Measurements from ENCODE around the gene PNPLA8.
"Not testable (repeated sequence)": the region's sequence is repeated elsewhere in the genome, so short reads cannot be mapped to it uniquely, and the experiment has no call there.

Gene PNPLA8, protein sequence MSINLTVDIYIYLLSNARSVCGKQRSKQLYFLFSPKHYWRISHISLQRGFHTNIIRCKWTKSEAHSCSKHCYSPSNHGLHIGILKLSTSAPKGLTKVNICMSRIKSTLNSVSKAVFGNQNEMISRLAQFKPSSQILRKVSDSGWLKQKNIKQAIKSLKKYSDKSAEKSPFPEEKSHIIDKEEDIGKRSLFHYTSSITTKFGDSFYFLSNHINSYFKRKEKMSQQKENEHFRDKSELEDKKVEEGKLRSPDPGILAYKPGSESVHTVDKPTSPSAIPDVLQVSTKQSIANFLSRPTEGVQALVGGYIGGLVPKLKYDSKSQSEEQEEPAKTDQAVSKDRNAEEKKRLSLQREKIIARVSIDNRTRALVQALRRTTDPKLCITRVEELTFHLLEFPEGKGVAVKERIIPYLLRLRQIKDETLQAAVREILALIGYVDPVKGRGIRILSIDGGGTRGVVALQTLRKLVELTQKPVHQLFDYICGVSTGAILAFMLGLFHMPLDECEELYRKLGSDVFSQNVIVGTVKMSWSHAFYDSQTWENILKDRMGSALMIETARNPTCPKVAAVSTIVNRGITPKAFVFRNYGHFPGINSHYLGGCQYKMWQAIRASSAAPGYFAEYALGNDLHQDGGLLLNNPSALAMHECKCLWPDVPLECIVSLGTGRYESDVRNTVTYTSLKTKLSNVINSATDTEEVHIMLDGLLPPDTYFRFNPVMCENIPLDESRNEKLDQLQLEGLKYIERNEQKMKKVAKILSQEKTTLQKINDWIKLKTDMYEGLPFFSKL

DNA sequence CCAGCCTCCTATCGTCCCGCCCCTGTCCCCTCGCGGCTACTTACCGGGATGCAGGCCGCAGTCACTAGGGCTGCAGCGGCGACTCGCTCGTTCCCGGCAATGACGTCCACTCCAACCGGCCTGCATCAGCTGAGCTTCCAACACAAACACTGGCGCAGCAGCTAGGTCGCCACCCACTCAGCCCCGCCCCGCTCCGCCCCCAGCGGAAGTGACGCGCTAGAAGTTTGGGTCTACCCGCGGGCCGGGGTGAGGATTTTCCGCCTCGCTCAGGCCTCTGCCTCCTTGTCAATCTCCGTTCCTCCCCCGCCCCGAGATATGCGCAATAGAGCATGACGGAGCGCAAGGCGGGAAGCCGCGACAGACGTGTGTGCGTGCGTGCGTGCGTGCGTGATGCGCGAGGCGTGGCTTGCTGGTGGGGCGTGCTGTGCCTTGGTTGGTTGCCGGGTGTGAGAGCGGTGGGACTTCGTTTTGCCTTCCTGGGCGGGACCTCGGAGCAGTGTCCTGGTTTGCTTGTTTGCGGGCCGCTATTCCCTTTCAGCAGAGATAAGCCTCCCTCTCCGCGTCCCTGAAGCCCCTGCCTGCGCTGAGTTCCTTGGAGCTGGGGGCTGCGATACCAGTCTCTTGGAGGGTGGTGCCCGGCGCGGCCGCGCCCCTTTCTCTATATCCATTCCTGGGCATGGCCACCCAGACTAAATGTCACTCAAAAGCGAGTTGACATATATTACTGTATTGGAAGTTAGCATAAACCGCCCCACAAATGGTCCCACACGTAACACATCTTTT is at the start of gene PNPLA8:
PNPLA8 (minus strand) TSS at position 151 of the 783 bp plus-strand sequence. CDS start 10,644 bp downstream, outside the sequence.
- DNase-seq, result peak; percentile 99

DNA sequence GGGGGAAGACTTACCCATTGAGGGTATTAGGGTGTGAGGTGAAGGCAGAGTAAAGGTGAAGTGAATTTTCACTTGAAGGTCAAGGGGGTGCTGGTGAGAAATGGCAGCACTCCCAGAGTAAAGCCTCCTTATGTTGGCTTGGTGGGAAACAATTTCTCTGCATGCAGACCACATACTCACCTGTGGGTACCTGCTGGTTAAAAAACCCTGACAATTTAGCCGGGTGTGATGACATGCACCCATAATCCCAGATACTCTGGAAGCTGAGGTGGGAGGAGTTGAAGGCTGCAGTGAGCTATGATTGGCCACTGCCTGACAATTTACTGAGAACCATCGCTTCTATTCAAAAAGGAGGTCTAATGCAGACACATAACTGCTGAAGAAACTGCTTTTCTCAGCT is 49.2 kb upstream of the PNPLA8 start:
- DNase-seq, result no peak

DNA sequence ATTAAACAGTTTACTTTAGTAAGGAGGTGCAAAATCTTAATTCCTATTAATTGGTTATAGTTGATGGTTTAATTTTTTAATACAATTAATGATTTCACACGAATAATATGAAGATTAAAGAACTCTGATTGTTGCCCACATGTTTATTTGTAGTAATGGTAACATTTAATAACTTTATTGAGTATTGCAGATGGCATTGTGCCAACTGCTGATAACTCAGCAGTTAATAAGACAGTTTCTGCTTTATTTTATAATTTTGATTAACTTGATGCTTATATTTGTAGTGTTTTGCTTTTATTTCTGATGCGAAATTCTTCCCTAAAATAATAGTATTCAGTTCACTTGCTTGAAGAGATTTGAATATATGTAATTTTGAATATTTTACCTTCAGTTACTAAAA is 46.5 kb upstream of the PNPLA8 start:
- DNase-seq, result no peak

DNA sequence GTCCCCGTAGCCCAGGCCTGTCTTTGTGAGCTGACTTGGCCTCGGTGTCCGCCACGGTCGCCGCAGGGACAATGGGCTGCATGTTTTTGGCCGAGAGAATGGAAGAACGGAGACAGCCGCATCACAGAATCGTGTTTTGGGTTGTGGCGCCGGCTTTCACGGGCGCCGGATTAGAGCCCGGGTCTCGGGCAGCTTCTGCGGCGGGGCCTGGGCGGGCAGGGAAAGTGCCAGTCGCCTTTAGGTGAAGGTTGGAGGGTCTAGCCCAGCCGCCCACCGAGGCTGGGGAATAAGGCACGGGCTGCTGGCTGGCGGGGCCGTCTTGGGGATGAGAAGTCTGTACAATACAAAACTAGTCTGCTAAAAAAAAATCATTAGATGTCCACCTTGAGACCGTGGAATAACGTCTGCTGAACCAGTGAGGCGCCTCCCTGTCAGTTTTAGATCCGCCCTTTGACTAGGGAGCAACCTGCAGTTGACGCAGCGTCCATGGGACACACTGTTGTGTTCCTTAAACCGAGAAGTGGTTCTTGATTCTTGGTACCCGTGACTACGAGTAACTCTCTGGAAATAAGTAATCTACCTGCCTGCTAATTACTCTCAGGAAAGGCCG is 44.3 kb upstream of the PNPLA8 start:
- no peak for DNase-seq

DNA sequence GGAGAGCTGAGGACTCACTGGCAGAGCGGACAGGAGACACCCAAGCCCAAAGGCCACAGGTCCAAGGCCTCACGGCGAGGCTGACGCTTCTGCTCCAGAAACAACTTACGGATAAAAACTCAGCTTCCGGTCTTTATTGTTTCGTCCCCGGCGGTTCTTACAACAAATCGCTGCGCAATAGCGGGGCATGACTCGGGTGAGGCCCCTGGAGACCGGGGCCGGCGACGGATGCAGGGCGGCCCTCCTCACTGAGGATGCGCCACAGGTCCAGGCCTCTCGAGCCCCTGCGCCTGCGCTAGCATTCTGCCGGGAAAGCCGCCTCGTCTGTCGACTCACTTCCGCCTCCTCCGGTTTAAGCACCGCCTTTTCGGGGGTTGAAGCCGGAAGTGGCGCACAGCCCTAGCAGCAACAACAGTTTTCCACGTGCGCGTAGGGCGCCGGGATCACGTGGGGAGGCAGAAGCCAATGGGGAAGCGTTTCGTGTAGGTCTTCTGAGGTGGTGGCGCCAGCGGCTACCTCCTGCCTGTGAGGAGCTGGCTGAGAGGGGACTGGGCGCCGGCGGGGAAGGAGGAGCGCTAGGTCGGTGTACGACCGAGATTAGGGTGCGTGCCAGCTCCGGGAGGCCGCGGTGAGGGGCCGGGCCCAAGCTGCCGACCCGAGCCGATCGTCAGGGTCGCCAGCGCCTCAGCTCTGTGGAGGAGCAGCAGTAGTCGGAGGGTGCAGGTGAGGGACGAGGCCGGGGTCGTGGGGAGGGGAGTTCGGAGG is 43.6 kb upstream of the PNPLA8 start, which contains the start of the genes DNAJB9 and THAP5:
DNAJB9 (plus strand) TSS at position 494 of the 765 bp plus-strand sequence. CDS start 1,853 bp downstream, outside the sequence.
THAP5 (minus strand) TSS at position 326 of the 765 bp plus-strand sequence; CDS start at position 189, 137 bp downstream.
- DNase-seq, result peak; percentile 98

DNA sequence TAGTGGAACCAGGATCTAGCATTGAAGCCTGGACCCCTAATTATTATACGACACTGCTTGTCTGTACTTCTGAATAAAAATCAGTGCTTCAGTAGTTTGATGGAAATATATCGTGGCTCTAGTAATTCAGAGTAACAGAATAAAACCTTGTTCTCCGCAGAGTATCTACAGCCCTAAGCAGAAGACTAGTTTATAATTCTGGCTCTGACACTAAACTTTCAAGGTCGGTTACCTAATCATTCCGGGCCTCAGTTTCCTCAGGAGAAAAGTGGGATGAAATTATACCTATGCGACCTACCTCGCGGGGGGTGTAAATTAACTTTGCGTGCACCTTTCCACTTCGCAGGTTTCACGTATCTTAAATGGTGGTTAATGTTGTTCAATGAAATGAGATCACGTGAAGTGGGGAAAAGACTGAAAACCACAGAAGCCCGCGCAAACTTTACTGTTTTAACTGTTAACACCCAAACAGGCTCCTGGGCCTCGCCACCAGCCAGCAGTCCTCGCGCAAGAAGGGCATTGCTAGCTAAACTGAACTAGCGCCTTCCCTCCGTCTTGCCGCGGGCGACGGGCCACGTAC is 43.0 kb upstream of the PNPLA8 start:
- DNase-seq, result no peak

DNA sequence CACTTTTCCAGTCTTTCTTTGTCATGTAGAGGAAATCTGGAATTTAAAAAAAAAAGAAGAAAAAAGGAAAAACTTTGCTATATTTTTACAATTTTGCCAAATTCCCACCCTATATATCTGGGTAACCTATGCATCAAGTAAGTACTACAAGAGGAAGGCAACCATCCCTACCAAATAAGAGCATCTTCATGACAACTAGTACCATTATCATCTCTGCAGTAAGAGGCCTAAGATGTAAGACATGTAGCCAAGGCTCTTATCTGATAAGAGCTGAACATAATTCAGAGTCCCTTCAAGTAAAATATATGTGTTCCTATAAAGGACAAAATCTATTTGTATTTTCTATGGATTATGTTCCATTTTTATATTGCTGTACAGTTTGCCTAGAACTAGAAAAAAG is 40.1 kb upstream of the PNPLA8 start:
- DNase-seq, result no peak

DNA sequence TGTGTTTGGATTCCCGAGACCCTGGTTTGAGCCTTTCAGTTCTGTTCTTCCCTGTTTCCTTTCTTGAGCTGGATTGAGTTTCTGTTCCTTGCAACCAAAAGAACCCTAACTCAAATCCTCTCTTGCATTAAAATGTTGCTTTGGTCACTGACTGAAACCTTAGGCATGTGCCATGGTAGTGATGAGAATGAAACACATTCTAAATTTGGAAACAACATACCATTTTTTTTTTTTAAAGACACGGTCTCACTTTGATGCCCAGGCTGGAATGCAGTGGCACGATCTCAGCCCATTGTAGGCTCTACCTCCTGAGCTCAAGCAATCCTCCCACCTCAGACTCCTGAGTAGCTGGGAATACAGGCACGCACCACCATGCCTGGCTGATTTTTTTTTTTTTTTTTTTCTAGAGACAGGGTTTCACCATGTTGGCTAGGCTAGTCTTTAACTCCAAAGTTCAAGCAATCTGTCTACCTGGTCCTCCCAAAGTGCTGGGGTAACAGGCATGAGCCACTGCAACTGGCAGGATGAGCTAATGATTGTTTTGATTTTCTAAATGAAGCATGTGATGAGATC is 35.2 kb upstream of the PNPLA8 start:
- no peak for DNase-seq

DNA sequence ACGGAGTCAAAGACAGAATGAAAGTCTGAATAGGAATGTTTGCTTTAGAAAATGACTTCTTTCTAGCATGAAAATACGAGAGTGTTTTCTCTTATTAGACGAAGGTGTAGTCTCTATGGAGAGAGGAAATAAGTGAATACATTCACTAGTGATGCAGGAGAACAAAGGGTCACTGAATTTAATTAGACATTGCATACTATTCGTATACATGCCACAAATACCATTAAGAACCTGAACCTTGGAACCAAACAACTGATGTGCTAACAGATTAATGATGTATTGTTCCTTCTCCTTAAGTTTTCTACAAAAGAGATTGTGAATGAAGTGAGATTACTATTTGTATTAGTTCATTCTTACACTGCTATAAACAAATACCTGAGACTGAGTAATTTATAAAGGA is 33.3 kb upstream of the PNPLA8 start:
- no peak for DNase-seq

DNA sequence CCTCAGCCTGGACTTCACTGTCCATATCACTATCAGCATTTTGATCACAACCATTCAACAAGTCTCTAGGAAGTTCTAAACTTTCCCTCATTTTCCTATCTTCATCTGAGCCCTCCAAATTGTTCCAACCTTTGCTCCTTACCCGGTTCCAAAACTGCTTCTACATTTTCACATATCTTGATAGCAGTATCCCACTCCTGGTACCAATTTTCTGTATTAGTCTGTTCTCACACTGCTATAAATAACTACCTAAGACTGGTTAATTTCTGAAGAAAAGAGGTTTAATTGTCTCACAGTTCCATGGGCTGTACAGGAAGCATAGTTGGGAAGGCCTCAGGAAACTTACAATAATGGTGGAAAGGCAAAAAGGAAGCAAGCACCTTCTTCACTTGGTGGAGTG is 31.7 kb upstream of the PNPLA8 start:
- DNase-seq, result no peak

DNA sequence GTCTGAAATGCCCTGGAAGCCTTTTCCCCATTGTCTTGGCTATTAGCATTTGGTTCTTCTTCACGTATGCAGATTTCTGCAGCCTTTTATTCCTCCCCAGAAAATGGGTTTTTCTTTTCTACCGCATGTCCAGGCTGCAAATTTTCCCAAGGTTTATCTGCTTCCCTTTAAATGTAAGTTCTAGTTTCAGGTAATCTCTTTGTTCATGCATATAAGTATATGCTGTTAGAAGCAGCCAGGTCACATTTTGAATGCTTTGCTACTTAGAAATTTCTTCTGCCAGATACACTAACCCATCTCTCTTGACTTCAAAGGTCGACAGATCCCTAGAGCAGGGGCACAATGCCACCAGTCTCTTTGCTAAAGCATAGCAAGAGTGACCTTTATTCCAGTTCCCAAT is 31.3 kb upstream of the PNPLA8 start:
- no peak for DNase-seq

DNA sequence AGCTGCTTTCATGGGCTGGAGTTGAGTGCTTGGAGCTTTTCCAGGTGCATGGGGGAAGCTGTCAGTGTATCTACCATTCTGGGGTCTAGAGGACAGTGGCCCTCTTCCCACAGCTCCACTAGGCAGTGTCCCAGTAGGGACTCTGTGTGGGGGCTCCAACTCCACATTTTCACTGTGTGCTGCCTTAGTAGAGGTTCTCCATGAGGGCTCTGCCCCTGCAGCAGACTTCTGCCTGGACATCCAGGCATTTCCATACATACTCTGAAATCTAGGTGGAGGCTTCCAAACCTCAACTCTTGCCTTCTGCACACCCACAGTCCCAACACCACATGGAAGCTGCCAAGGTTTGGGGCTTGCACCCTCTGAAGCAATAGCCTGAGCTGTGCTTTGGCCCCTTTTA is 30.7 kb upstream of the PNPLA8 start:
- DNase-seq, result not testable (repeated sequence)

DNA sequence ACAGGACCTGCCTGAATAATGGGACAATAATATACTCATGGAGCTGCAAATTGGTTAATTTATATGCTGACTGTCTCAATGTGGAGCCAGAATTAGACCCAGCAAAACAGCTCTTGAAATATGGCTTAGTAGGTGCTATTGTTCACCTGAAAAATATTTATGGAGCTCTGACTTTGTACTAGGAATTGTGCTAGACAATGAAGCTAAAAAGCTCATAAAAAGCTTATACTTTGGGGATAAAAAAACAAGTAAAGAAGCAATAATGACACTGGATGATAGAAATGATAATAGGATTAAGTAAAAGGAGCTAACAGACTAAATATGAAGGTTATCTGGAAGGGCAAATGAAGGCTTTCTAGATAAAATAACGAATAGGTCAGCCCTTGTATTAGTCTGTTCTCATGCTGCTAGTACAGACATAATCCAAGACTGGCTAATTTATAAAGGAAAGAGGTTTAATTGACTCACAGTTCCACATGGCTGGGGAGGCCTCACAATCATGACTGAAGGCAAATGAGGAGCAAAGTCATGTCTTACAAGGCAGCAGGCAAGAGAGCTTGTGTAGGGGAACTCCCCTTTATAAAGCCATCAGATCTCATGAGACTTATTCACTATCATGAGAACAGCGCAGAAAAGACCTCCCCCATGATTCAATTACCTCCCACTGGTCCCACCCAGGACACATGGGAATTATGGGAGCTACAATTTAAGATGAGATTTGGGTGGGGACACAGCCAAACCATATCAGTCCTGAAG is 22.4 kb upstream of the PNPLA8 start:
- DNase-seq, result not testable (repeated sequence)

DNA sequence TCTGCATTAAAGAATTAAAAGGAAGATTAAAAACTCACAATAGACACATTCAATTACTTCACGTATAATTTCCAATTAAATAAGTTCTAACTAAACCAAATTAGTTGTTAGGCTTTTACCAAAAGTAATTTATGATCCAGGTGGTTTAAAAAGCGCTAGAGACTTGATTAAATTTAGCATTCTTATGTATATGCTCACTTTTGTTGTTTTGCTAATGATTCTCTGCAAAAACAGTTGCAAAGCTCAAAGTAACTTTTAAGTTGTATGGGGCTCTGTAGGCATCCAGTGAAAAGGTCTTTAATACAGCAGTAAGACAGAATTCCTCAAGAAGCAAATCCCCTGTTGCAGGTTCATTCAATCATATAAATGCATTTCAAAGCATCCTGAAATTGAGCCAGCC is 15.5 kb upstream of the PNPLA8 start:
- no peak for DNase-seq

DNA sequence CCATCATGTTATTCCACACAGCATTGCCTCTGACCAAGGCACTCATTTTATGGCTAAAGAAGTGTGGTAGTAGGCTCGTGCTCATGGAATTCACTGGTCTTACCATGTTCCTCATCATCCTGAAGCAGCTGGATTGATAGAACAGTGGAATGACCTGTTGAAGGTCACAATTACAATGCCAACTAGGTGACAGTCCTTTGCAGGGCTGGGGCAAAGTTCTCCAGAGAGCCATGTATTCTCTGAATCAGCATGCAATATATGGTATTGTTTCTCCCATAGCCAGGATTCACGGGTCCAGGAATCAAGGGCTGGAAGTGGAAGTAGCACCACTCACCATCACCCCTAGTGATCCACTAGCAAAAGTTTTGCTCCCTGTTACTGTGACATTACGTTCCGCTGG is 12.8 kb upstream of the PNPLA8 start:
- DNase-seq, result not testable (repeated sequence)

DNA sequence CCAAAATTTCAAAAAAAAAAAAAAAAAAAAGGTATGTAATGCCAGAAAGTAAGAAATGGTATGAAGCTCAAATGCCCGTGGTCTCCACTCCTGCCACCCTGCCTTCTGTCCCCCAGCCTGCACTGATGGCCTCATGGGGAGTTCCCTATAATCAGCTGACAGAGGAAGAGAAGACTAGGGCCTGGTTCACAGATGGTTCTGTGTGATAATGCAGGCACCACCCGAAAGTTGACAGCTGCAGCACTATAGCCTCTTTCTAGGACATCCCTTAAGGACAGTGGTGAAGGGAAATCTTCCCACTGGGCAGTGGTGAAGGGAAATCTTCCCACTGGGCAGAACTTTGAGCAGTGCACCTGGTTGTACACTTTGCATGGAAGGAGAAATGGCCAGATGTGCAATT is 12.3 kb upstream of the PNPLA8 start:
- not testable (repeated sequence) for DNase-seq

DNA sequence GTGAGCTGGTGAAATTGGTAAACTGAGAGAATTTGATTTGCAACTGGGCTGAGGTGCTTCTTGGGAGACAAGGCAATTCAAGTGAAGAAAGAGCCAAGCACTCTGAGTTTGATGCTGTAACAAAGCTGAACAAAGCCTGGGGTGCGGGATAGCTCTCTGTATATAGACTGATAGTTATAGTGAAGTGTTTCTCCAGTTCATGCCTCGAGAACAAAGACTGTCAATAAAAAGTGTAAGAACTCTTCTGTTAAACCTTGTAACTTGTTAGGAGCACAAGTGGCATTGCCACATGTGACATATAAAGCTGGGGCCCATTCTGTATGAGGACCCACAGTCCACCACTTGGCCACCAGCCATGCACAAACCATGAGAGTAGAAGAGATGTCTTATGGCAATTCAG is 11.3 kb upstream of the PNPLA8 start:
- DNase-seq, result no peak

DNA sequence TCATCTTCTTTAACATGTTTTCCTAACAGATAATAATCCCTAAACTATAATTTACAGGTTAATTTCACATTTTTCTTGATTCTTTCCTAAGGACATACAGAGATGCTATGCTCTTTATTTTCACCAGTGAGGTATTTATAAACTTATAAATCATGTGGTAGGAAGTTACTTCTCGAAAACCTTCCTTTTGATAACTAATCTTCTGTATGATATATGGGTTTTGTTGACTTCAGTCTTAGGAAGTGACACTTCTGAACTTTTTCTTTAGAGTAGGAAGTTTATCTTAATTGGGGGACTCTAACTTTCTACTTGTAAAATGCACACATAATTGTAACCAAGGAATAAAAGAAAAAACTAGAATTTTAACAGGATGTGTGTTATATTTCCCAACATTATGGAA is 9.8 kb upstream of the PNPLA8 start:
- no peak for DNase-seq

DNA sequence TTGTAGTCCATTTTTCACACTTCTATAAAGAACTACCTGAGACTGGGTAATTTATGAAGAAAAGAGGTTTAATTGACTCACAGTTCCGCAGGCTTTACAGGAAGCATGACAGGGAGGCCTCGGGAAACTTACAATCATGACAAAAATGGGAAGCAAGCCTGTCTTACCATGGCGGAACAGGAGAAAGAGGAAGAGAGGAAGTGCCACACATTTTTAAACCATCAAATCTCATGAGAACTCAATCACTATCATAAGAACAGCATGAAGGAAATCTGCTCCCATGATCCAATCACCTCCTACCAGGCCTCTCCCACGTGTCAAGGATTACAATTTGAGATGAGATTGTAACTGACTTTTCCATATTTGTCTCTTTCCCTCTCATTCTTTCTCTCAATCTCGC is 9.3 kb upstream of the PNPLA8 start:
- DNase-seq, result no peak

DNA sequence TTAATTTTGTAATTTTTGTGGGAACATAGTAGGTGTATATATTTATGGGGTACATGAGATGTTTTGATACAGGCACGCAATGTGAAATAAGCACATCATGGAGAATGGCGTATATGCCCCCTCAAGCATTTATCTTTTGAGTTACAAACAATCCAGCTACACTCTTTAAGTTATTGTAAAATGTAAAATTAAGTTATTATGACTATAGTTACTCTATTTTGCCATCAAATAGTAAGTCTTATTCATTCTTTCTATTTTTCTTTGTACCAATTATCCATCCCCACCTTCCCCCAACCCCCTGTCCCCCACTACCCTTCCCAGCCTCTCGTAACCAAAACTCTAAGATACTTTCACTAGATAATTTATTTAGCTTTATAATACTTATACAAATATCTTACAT is 7.8 kb upstream of the PNPLA8 start:
- DNase-seq, result no peak
